H9 (cell line): ENCODE data around the gene RPL12. TPM values are rescaled to one million over a fixed set of nuclear protein-coding genes. Genes with fewer than 3 reads are reported as not detected.

Experiments
- DNase-seq: peaks from one replicate; pipeline ENCODE4 v3.0.0-alpha.2; 2017
- H2AFZ ChIP-seq: one replicate; pipeline ENCODE4 v1.6.1; 2013; ENCODE audit warnings: mild to moderate bottlenecking, low read length, control low read depth, moderate library complexity
- H2AK5ac ChIP-seq: 2 replicates; pipeline ENCODE4 v1.6.1; 2013; ENCODE audit warnings: low read length, control low read depth, mixed read lengths; ENCODE audit not compliant: insufficient read length
- H2BK120ac ChIP-seq: one replicate; pipeline ENCODE4 v1.6.1; 2013; ENCODE audit warnings: low read depth, mild to moderate bottlenecking, low read length, control low read depth, inconsistent platforms; ENCODE audit not compliant: poor library complexity, severe bottlenecking
- H2BK12ac ChIP-seq: 2 replicates; pipeline ENCODE4 v1.6.1; 2013; ENCODE audit warnings: low read length, control low read depth, mixed read lengths, low read depth; ENCODE audit not compliant: insufficient read length
- H2BK15ac ChIP-seq: 2 replicates; pipeline ENCODE4 v1.6.1; 2013; ENCODE audit warnings: low read depth, low read length, control low read depth
- H2BK20ac ChIP-seq: one replicate; pipeline ENCODE4 v1.6.1; 2013; ENCODE audit warnings: low read depth, mild to moderate bottlenecking, low read length, control low read depth, inconsistent platforms; ENCODE audit not compliant: poor library complexity, severe bottlenecking
- H2BK5ac ChIP-seq: 2 replicates; pipeline ENCODE4 v1.6.1; 2013; ENCODE audit warnings: low read length, control low read depth, mixed read lengths; ENCODE audit not compliant: insufficient read length
- H3K14ac ChIP-seq: 2 replicates; pipeline ENCODE4 v1.6.1; 2013; ENCODE audit warnings: low read length, control low read depth; ENCODE audit not compliant: insufficient read depth
- H3K18ac ChIP-seq: 2 replicates; pipeline ENCODE4 v1.6.1; 2013; ENCODE audit warnings: low read depth, mild to moderate bottlenecking, mixed read lengths, low read length, control low read depth; ENCODE audit not compliant: insufficient read length
- H3K23ac ChIP-seq: 2 replicates; pipeline ENCODE4 v1.6.1; 2013; ENCODE audit warnings: low read length, control low read depth, mixed read lengths, low read depth; ENCODE audit not compliant: insufficient read length
- H3K23me2 ChIP-seq: 2 replicates; pipeline ENCODE4 v1.6.1; 2013; ENCODE audit warnings: low read depth, mild to moderate bottlenecking, mixed read lengths, low read length, control low read depth; ENCODE audit not compliant: insufficient read length, poor library complexity, severe bottlenecking
- H3K27ac ChIP-seq: 2 replicates; pipeline ENCODE4 v1.5.1; 2013; ENCODE audit warnings: low read length, control low read depth, mixed read lengths, low read depth; ENCODE audit not compliant: insufficient read length
- H3K27me3 ChIP-seq: 2 replicates; pipeline ENCODE4 v1.6.1; 2013; ENCODE audit warnings: low read length, control low read depth, inconsistent platforms; ENCODE audit not compliant: insufficient read depth
- H3K4ac ChIP-seq: 2 replicates; pipeline ENCODE4 v1.6.1; 2013; ENCODE audit warnings: low read depth, mild to moderate bottlenecking, control low read depth, inconsistent platforms, low read length, moderate library complexity
- H3K4me1 ChIP-seq: 2 replicates; pipeline ENCODE4 v1.6.1; 2013; ENCODE audit warnings: low read length, control low read depth, inconsistent platforms; ENCODE audit not compliant: insufficient read depth
- H3K4me2 ChIP-seq: 2 replicates; pipeline ENCODE4 v1.6.1; 2013; ENCODE audit warnings: low read length, control low read depth, mixed read lengths; ENCODE audit not compliant: insufficient read length, insufficient read depth
- H3K56ac ChIP-seq: 2 replicates; pipeline ENCODE4 v1.6.1; 2013; ENCODE audit warnings: low read depth, mild to moderate bottlenecking, mixed read lengths, low read length, control low read depth; ENCODE audit not compliant: insufficient read length
- H3K79me1 ChIP-seq: 2 replicates; pipeline ENCODE4 v1.6.1; 2013; ENCODE audit warnings: low read depth, mild to moderate bottlenecking, moderate library complexity, low read length, control low read depth, inconsistent platforms; ENCODE audit not compliant: insufficient read depth, poor library complexity, severe bottlenecking
- H3K79me2 ChIP-seq: 2 replicates; pipeline ENCODE4 v1.6.1; 2013; ENCODE audit warnings: low read length, control low read depth, inconsistent platforms; ENCODE audit not compliant: insufficient read depth
- H3K9ac ChIP-seq: 2 replicates; pipeline ENCODE4 v1.6.1; 2013; ENCODE audit warnings: low read length, control low read depth, mixed read lengths; ENCODE audit not compliant: insufficient read length; ENCODE audit errors: extremely low read depth
- H3K9me3 ChIP-seq: one replicate; pipeline ENCODE4 v1.6.1; 2013; ENCODE audit warnings: low read depth, low read length, inconsistent platforms; ENCODE audit not compliant: control insufficient read depth
- H3T11ph ChIP-seq: one replicate; pipeline ENCODE4 v1.6.1; 2013; ENCODE audit warnings: mild to moderate bottlenecking, low read length, control low read depth, inconsistent platforms
- H4K20me1 ChIP-seq: one replicate; pipeline ENCODE4 v1.6.1; 2013; ENCODE audit not compliant: control insufficient read depth, insufficient read length, insufficient read depth
- H4K5ac ChIP-seq: 2 replicates; pipeline ENCODE4 v1.6.1; 2013; ENCODE audit warnings: low read depth, mild to moderate bottlenecking, mixed read lengths, low read length, control low read depth; ENCODE audit not compliant: insufficient read length
- H4K8ac ChIP-seq: replicated peaks from 2 replicates; pipeline ENCODE4 v1.6.1; 2013; ENCODE audit warnings: low read length, control low read depth, mixed read lengths, low read depth; ENCODE audit not compliant: insufficient read length
- H4K91ac ChIP-seq: 2 replicates; pipeline ENCODE4 v1.6.1; 2013; ENCODE audit warnings: low read depth, mild to moderate bottlenecking, moderate library complexity, mixed read lengths, low read length, control low read depth; ENCODE audit not compliant: insufficient read length
- H3K27ac Mint-ChIP-seq, 3 experiments: 2 replicates in 2 of 3; 3 replicates in 1 of 3; pipeline ENCODE4 v1.8.0; 2020 to 2021; ENCODE audit warnings: mixed read lengths in 3 of 3, mild to moderate bottlenecking in 1 of 3, moderate library complexity in 1 of 3
- H3K27me3 Mint-ChIP-seq: 2 replicates; pipeline ENCODE4 v1.8.0; 2021; ENCODE audit warnings: low read depth, mild to moderate bottlenecking, moderate library complexity, mixed read lengths
- H3K36me3 Mint-ChIP-seq, 3 experiments: 2 replicates in 2 of 3; 3 replicates in 1 of 3; pipeline ENCODE4 v1.8.0; 2020 to 2021; ENCODE audit warnings: low read depth in 3 of 3, mixed read lengths in 3 of 3; ENCODE audit not compliant: insufficient read depth in 1 of 3
- H3K4me1 Mint-ChIP-seq, 2 experiments: 2 replicates each; pipeline ENCODE4 v1.8.0; 2020; ENCODE audit warnings: mixed read lengths in 2 of 2
- H3K4me3 Mint-ChIP-seq, 2 experiments: 2 replicates in 1 of 2; 3 replicates in 1 of 2; pipeline ENCODE4 v1.8.0; 2020 to 2021; ENCODE audit warnings: mild to moderate bottlenecking in 2 of 2, mixed read lengths in 2 of 2, moderate library complexity in 1 of 2
- H3K9me3 Mint-ChIP-seq, 2 experiments: 2 replicates in 1 of 2; 3 replicates in 1 of 2; pipeline ENCODE4 v1.8.0; 2020; ENCODE audit warnings: mild to moderate bottlenecking in 2 of 2, mixed read lengths in 2 of 2, moderate library complexity in 1 of 2
- WGBS: extraction: QIAGEN DNeasy Blood & Tissue Kit; methylation state at CpG from one replicate; pipeline ENCODE4 v1.1.7; 2013; ENCODE audit warnings: missing lambda C conversion rate, low lambda C conversion rate, mixed read lengths; ENCODE audit not compliant: insufficient read length; ENCODE audit errors: extremely low coverage; 5-methylcytosine and 5-hydroxymethylcytosine counted together
- total RNA-seq: library from RNA; stranded (reverse); gene quantifications from 2 replicates; pipeline ENCODE4 v1.2.1, GENCODE V29; 2021
- TF ChIP-seq, protein P1 (sequence below): fragments of 200-600 bp; sonication (generic); conservative IDR thresholded peaks from 3 replicates; pipeline ENCODE4 v1.8.0; 2021; ENCODE audit warnings: antibody characterized with exemption, mild to moderate bottlenecking

Gene RPL12
- total RNA-seq, 1 experiment from 2014 or later: 1,710 TPM

DNA sequence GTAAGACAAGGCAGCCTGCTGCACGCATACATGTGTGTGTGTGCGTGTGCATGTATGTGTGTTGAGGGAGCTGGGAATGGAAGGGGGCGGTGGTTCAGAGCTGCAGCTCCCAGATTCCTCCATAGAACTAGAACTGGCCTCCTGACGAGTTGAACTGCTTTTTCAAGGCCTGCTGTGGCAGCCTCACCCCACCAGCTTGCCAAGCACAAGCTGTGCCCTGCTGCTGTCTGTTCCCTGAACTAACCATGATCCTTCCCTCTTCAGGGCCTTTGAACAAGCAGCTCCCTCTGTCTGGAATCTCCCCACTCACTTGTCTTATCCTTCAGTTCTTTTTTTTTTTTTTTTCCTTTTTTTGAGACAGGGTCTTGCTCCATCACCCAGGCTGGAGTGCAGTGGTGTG, 22.7 kb upstream of the RPL12 start:
- Histone ChIP-seq H3K4me1 (no peaks in the 10 kb centered on the region), H2BK5ac (no peak overlapping the region), H4K20me1 (no peaks in the 10 kb centered on the region), H3K4ac (no peak overlapping the region), H3K9ac (no peak overlapping the region), H3K23ac (no peak overlapping the region), H3K79me1 (no peaks in the 10 kb centered on the region), H3K56ac (no peak overlapping the region), H3K27me3 (no peaks in the 10 kb centered on the region), H4K8ac (no peak overlapping the region), H3K23me2 (no peaks in the 10 kb centered on the region), H3K9me3 (no peaks in the 10 kb centered on the region), H3K4me2 (no peak overlapping the region), H2AFZ (no peak overlapping the region), H3T11ph (no peak overlapping the region), H2BK12ac (no peak overlapping the region), H2BK20ac (no peak overlapping the region), H3K79me2 (no peaks in the 10 kb centered on the region), H3K18ac (no peak overlapping the region), H3K27ac (no peak overlapping the region), H4K91ac (no peak overlapping the region), H3K14ac (no peak overlapping the region), H4K5ac (no peak overlapping the region), H2AK5ac (no peak overlapping the region), H2BK120ac (no peak overlapping the region), H2BK15ac (no peak overlapping the region)
- Mint-ChIP-seq H3K9me3 (no peaks in the 10 kb centered on the region), H3K4me1 (peaks cover 7 to 9% of the 10 kb centered on the region in 2 experiments; a peak in 3 of 4 replicates), H3K4me3 (no peak overlapping the region), H3K27me3 (no peaks in the 10 kb centered on the region), H3K27ac (peak overlapping the region in 1 of 3 experiments; percentile 6; a peak in 1 of 7 replicates), H3K36me3 (peaks cover 2 to 31% (median 25%) of the 10 kb centered on the region in 3 experiments; a peak in 6 of 7 replicates)
- TF ChIP-seq, protein P1, sequence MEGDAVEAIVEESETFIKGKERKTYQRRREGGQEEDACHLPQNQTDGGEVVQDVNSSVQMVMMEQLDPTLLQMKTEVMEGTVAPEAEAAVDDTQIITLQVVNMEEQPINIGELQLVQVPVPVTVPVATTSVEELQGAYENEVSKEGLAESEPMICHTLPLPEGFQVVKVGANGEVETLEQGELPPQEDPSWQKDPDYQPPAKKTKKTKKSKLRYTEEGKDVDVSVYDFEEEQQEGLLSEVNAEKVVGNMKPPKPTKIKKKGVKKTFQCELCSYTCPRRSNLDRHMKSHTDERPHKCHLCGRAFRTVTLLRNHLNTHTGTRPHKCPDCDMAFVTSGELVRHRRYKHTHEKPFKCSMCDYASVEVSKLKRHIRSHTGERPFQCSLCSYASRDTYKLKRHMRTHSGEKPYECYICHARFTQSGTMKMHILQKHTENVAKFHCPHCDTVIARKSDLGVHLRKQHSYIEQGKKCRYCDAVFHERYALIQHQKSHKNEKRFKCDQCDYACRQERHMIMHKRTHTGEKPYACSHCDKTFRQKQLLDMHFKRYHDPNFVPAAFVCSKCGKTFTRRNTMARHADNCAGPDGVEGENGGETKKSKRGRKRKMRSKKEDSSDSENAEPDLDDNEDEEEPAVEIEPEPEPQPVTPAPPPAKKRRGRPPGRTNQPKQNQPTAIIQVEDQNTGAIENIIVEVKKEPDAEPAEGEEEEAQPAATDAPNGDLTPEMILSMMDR: no peak
- DNase-seq: no peak
- no CpG with 5 or more reads among the region's 4 CpGs for WGBS
